ENCODE data around the gene ECT2L.

Gene ECT2L

DNA sequence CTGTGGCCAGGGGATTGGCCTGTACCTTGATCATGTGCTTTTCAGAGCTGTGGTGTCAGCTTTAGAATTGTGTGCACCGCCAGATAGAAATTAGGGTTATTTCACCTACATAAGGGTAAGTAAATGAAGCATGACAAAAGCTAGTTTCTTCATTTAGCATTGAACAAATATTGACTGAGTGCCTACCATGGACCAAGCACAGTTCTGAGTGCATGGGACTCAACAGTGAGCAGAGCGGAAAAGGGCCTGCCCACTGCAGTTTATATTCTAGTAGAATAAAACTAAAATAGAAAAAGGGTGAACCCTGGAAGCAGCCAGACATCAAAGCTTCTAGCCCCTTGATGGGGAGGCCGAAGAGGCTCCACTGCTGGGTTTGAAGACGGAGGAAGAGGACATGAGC lies 25.6 kb downstream of the ECT2L start:
- Mint-ChIP-seq H3K27ac (no peak overlapping the region), H3K4me1 (peaks cover 34% of the 10 kb centered on the region), H3K4me3 (no peak overlapping the region), H3K9me3 (peaks cover 0 to 1% of the 10 kb centered on the region in 2 donors), H3K27me3 (no peaks in the 10 kb centered on the region)
- DNase-seq (no peak), ATAC-seq (no peak)

DNA sequence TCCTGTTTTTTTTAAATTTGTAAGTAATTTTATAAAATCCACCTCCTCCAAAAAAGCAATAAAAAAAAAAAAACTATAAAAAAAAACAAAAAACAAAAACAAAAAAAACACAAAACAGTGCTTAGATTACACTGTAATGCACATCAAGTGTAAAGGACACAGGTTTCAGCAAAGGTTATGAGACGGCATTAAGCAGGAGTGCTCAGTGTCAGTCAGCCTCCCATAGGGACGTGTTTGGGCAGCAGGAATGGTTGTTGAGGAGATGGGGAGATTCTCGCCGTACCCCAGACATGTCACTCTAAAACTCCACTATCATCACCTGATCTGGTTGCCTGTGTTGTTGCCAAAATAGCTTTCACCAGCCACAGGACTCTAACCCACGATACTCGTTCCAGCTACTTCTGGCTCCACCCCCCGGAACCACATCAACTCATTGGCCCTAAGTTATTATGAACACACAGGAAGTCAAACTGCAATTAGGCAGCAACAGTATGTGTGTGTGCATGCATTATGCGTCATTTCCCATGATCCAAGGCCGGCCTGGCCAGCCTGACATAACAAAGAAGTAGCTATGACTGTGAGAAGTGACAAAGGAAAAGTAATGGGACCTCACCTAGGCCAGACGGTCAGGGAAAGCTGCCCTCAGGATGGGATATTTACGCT lies 28.7 kb downstream of the ECT2L start:
- Mint-ChIP-seq H3K4me3 (peak overlapping the region; percentile 9 to 52), H3K9me3 (peaks cover 0 to 7% of the 10 kb centered on the region in 2 donors), H3K27ac (no peak overlapping the region), H3K27me3 (no peaks in the 10 kb centered on the region), H3K4me1 (peaks cover 7% of the 10 kb centered on the region)
- DNase-seq (peak; percentile 25 to 59), ATAC-seq (peak; percentile 94)

DNA sequence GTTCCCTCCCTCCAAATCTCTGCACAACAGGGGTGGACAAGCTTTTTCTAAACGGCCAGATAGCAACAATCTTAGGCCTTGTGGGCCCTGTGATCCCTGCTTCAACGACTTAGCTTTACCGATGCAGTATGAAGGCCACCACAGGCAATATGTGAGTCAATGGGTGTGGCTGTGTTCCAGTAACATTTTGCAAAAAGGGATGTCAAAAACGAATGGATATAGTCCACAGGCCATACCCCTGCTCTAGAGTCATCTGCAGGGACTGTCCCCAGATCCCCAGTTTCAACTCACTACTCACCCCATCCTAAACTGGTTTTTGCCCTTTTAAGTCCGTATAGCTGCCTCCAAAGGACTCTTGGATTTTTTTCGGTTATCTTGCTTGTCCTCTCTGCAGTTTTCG lies 34.4 kb downstream of the ECT2L start:
- no peak for DNase-seq
- H3K4me3 Mint-ChIP-seq: no peak overlapping the region
- H3K27me3 Mint-ChIP-seq: no peaks in the 10 kb centered on the region
- ATAC-seq: no peak
- no peak overlapping the region for H3K27ac Mint-ChIP-seq
- H3K9me3 Mint-ChIP-seq: peaks cover 0 to 7% of the 10 kb centered on the region in 2 donors
- no peaks in the 10 kb centered on the region for H3K4me1 Mint-ChIP-seq

DNA sequence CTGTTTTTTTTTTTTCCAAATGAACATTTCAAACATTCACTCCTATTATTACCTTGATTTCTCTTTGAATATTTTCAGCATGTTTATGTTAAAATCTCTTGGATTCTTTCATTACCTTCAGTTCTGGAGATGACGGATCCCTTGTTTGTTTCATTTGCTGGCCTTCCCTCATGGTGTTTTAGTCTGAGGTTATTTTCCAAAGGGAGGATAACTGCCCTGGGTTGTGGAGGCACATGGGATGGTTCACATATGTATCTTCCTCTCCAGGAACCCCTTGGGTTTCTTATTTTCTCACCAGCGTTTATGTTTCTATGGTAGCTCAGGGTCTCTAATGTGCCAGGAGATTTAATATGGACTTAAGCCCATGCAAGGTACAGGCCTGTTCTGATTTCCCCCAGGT lies 36.3 kb downstream of the ECT2L start:
- Mint-ChIP-seq H3K4me1 (no peaks in the 10 kb centered on the region), H3K9me3 (no peaks in the 10 kb centered on the region), H3K27ac (no peak overlapping the region), H3K4me3 (no peak overlapping the region), H3K27me3 (no peaks in the 10 kb centered on the region)
- no peak for ATAC-seq
- no peak for DNase-seq

DNA sequence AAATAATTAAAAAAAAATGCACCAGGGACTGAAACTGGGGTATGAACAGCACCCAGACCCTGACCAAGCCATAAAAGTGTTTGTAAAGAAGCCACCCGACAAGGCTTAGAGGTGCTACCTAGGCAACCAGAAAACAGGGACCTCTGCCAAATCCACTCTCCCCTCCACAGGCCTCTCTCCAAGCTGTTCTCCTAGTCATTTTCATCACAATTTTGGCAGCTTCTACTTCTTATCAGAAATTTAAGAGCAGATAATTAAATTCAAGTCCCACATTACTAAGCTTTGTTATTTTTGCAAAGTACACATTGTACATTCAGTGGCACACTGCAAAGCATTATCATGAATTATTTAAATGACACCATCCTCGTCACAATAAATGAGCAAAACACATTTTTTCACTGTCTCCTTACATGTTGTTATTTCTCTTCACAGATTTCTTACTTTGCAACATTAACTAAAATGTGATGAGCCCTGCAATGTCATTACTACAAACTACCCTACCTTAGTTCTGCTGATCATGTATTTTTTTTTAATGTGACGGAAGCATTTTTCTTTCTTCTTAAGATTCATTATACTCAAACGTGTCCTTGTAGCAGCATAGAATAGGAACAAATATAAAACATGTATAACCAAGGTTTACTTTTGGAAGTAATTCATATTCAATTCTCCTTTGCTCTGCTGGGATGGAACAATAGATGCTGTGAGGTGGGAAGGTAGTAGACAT lies 38.1 kb downstream of the ECT2L start:
- H3K27me3 Mint-ChIP-seq: no peaks in the 10 kb centered on the region
- no peak overlapping the region for H3K4me3 Mint-ChIP-seq
- no peaks in the 10 kb centered on the region for H3K4me1 Mint-ChIP-seq
- H3K9me3 Mint-ChIP-seq: no peaks in the 10 kb centered on the region
- ATAC-seq: no peak
- no peak for DNase-seq
- H3K27ac Mint-ChIP-seq: no peak overlapping the region

DNA sequence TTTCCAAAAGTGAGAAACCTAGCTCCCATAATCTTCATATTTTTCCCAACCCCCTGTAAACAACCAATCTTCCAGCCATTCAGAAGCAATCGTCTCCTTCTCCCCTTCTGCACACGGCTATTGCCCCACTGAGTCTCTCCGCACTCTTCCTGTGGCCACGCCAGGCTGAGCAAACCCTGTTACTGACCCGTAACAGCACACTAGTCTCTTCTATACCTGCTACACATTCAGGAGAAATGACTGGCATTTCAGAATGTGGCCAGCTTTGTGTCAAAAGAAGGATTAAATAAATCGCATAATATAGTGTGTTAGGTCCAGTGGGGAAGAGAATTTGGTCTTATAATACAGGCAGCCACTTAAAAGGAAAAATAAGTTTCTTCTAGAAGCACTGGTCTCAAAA lies 41.4 kb downstream of the ECT2L start:
- no peak overlapping the region for H3K27ac Mint-ChIP-seq
- H3K4me3 Mint-ChIP-seq: no peak overlapping the region
- H3K9me3 Mint-ChIP-seq: no peaks in the 10 kb centered on the region
- no peaks in the 10 kb centered on the region for H3K27me3 Mint-ChIP-seq
- ATAC-seq (no peak), DNase-seq (no peak)
- no peaks in the 10 kb centered on the region for H3K4me1 Mint-ChIP-seq

DNA sequence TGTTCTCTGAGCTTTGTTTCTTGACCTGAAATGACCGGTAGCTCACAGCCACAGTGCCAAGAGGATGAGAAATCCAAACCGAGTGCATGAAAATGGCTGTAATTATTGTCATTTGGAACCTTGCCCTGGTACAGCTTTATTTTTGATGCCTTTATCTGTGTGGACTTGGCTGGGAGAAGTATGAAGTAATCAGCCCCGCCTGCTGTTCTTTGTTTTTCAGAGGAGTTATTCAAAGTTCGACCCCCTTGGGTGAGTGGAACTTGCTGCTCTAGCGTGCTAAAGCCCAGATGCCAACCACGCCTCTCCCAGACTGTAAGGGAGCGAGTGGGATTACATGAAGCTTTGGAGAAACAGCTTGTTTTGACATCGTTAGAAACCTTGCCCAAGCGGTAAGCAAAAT lies 48.3 kb downstream of the ECT2L start:
- H3K4me3 Mint-ChIP-seq: no peak overlapping the region
- no peaks in the 10 kb centered on the region for H3K9me3 Mint-ChIP-seq
- H3K27me3 Mint-ChIP-seq: no peaks in the 10 kb centered on the region

DNA sequence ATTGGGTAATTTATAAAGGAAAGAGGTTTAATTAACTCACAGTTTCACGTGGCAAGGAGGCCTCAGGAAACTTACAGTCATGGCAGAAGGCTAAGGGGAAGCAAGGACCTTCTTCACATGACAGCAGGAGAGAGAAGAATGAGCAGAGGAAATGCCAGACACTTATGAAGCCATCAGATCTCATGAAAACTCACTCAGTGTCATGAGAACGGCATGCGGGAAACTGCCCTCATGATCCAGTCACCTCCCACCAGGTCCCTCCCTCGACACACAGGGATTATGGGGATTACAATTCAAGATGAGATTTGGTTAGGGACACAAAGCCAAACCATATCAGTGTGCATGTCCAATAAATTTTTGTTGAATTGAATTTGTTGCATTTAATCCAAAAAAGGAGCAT lies 52.0 kb downstream of the ECT2L start:
- ATAC-seq (no peak), DNase-seq (no peak)
- H3K4me3 Mint-ChIP-seq: no peak overlapping the region
- no peak overlapping the region for H3K27ac Mint-ChIP-seq
- H3K9me3 Mint-ChIP-seq: no peaks in the 10 kb centered on the region
- no peaks in the 10 kb centered on the region for H3K27me3 Mint-ChIP-seq
- H3K4me1 Mint-ChIP-seq: peaks cover 5% of the 10 kb centered on the region

More for the DNA sequence above, 48.3 kb downstream of the ECT2L start:
- H3K4me1 Mint-ChIP-seq: no peaks in the 10 kb centered on the region
- DNase-seq (no peak), ATAC-seq (no peak)
- no peak overlapping the region for H3K27ac Mint-ChIP-seq

DNA sequence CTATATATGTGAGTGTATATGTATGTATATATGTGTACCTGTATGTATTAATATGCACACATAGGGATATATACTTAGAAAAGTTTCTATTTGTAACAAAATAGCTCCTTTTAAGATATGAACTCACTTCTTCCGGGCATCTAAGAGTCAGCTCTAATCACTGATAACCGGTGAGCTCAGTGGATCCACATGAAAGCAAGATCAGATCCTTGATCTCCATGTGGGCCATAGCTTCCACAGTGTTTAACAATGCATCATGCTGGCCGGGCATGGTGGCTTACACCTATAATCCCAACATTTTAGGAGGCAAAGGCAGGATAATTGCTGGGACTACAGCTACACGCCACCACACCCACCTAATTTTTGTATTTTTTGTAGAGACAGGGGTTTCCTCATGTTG lies 52.6 kb downstream of the ECT2L start:
- ATAC-seq: no peak
- no peak overlapping the region for H3K27ac Mint-ChIP-seq
- DNase-seq: no peak
- no peak overlapping the region for H3K4me3 Mint-ChIP-seq
- no peaks in the 10 kb centered on the region for H3K27me3 Mint-ChIP-seq
- H3K4me1 Mint-ChIP-seq: peaks cover 5% of the 10 kb centered on the region
- no peaks in the 10 kb centered on the region for H3K9me3 Mint-ChIP-seq

DNA sequence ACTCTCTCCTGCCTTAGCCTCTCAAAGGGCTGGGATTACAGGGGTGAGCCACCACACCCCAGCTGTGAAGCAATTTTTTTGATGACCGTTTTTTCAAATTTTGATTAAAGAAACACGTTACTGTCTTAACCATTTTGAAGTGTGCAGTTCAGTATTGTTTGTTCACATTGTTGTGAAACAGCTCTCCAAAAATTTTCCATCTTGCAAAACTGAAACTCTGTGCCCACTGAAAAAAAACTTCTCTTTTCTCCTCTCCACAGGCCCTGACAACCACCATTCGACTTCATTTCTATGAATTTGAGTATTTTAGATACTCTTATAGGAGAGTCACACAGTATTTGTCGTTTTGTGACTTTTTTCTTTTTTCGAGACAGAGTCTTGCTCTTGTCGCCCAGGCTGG lies 53.9 kb downstream of the ECT2L start:
- peaks cover 5% of the 10 kb centered on the region for H3K4me1 Mint-ChIP-seq
- no peak overlapping the region for H3K27ac Mint-ChIP-seq
- H3K9me3 Mint-ChIP-seq: no peaks in the 10 kb centered on the region
- DNase-seq: no peak
- H3K27me3 Mint-ChIP-seq: no peaks in the 10 kb centered on the region
- no peak overlapping the region for H3K4me3 Mint-ChIP-seq
- ATAC-seq: no peak

DNA sequence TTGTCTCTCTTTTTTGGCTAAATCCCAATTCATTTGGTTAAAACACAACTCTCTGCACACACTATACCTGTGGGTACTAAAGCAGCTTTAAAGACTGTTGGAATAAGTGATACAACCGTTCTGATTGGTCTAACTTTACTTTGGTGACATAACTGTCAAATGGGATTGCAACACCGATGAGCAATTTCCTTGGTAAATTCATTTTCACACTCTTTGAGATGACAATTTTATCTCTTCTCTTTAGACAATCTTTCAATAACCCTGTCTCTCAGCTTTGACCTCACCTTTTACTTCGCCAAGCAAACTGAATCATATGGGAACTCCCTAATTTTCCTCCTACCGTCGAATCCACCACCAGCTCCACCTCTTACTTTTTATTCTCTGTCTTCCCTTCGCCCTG lies 60.8 kb downstream of the ECT2L start:
- H3K27me3 Mint-ChIP-seq: peaks cover 18% of the 10 kb centered on the region
- ATAC-seq (no peak), DNase-seq (no peak)
- H3K4me3 Mint-ChIP-seq: no peak overlapping the region
- no peak overlapping the region for H3K27ac Mint-ChIP-seq
- H3K9me3 Mint-ChIP-seq: no peaks in the 10 kb centered on the region
- no peaks in the 10 kb centered on the region for H3K4me1 Mint-ChIP-seq

DNA sequence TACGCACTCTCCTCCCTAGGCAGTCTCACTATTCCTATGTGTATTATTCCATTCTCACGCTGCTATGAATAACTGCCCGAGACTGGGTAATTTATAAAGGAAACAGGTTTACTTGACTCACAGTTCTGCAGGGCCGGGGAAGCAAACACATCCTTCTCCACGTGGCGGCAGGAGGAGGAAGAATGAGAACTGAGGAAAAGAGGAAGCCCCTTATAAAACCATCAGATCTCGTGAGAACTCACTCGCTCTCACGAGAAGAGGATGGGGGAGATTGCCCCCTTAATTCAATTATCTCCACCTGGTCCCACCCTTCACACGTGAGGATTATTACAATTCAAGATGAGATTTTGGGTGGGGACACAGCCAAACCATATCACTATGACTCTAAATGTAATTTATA lies 61.9 kb downstream of the ECT2L start:
- no peak for ATAC-seq
- Mint-ChIP-seq H3K27ac (peak overlapping the region in 1 of 2 donors; percentile 19), H3K9me3 (no peaks in the 10 kb centered on the region), H3K4me3 (no peak overlapping the region), H3K4me1 (no peaks in the 10 kb centered on the region), H3K27me3 (peaks cover 24% of the 10 kb centered on the region)
- no peak for DNase-seq

DNA sequence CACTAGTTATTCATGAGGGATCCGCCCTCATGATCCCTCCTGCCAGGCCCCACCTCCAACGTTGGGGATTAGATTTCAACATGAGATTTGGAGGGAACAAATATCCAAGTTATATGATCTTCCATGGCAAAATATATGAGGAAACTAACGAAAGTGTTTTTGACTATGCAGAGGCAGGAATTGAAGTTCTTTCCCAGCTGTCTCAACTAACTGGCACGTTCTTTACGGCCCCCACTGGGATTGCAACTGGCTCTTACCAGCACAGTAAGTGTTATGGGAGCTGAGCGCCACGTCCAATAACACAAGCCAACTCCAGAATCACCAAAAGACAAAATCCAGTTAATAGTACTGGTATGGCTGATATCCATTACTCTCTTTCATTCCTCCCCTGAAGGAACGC lies 66.6 kb downstream of the ECT2L start:
- Mint-ChIP-seq H3K4me3 (no peak overlapping the region), H3K27me3 (peaks cover 14% of the 10 kb centered on the region), H3K9me3 (no peaks in the 10 kb centered on the region), H3K27ac (no peak overlapping the region), H3K4me1 (no peaks in the 10 kb centered on the region)
- DNase-seq (no peak), ATAC-seq (no peak)

DNA sequence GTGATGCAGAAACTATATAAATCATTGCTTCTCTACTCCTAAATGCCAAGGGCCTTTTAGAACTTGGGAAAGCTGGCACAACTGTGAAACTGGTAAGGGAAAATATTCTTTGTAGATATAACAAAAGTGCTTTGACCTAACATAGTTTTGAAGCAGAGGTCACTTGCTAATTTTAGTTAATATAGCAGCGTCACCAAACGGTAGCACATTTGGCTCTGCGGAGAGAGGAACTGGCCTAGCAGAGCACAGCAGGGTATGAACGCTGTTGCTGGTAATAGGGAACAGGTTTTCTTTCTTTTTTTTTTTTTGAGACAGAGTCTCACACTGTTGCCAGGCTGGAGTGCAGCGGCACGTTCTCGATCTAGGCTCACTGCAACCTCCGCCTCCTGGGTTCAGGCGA lies 67.4 kb downstream of the ECT2L start:
- ATAC-seq: no peak

DNA sequence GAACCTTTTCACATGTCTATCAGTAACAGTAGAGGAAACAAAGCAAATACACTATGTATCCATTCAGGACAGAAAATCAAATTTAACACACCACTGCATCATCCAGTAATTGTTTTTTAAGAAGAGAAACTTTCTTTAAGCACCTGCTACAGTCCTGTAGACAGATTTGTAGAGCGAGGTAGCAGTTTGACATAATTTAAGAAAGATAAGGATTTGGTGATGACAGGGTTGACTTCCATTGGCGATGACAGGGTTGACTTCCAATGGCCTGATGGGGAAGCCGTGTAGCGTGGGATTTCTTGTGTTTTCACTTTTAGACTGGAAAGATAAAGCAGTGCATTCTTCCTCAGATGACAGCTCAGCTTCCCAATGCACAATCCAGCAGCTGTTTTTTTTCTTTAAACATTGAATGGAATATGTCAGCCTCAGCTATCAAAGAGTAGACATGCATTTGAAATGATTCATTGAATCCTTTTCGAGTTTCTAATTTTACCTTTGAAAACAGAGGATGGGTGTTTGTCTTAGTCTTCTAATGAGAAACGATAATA lies 68.5 kb downstream of the ECT2L start:
- DNase-seq: no peak
- no peaks in the 10 kb centered on the region for H3K4me1 Mint-ChIP-seq
- no peaks in the 10 kb centered on the region for H3K9me3 Mint-ChIP-seq
- no peak overlapping the region for H3K4me3 Mint-ChIP-seq
- ATAC-seq: no peak
- H3K27ac Mint-ChIP-seq: no peak overlapping the region
- peaks cover 14% of the 10 kb centered on the region for H3K27me3 Mint-ChIP-seq

More for the DNA sequence above, 67.4 kb downstream of the ECT2L start:
- Mint-ChIP-seq H3K9me3 (no peaks in the 10 kb centered on the region), H3K4me1 (no peaks in the 10 kb centered on the region), H3K4me3 (no peak overlapping the region), H3K27ac (no peak overlapping the region), H3K27me3 (peaks cover 9% of the 10 kb centered on the region)
- no peak for DNase-seq

DNA sequence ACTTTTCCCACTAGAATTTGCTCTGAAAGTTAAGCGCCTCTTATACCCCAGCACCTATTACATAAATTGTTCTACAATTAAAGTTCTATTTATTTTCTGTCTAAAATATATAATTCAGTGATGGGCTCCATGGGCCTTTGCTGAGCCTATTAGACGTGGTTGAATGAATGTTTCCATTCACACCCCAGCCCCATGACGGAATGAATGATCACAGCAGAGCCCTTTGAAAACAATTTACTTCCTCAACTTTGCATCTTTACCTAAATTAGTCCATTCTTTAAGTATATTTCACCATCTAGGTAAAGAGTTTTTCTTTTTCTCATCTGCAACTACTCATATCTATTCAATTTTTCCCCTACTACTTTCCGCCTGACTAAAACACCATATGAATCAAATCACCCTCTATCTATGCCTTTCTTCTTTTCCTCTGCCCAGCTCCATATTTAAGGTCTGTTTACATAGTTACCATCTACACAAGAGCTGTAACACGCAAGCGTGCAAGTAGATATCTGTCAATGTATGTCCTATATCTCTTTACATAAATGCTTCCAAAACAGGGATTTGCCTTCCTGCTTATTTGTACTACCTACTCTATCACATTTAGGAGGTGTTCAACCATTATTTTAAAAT lies 69.7 kb downstream of the ECT2L start:
- Mint-ChIP-seq H3K9me3 (no peaks in the 10 kb centered on the region), H3K27ac (no peak overlapping the region)
- no peak for ATAC-seq

More for the DNA sequence above, 69.7 kb downstream of the ECT2L start:
- H3K27me3 Mint-ChIP-seq: peaks cover 14% of the 10 kb centered on the region
- H3K4me1 Mint-ChIP-seq: peaks cover 6% of the 10 kb centered on the region
- no peak overlapping the region for H3K4me3 Mint-ChIP-seq
- DNase-seq: no peak

Data from stimulated activated naive CD8-positive, alpha-beta T cell treated with anti-CD3 and anti-CD28 coated beads, Interleukin-15, amount 100 ng/mL, for 72 hours (primary cell).